Right cardiac atrium (tissue), 5 donors: ENCODE results near the gene SPAG9. TPM values are rescaled to one million over a fixed set of nuclear protein-coding genes. Genes with fewer than 3 reads are reported as not detected.

Experiments used
- ATAC-seq, 2 donors: fragments of 200-7000 bp; cut with Tn5 transposase; one replicate each; pipeline versions ENCODE4 v1.8.0 to v1.9.1; 2020; ENCODE audit warnings: moderate library complexity in 2 of 2, mild to moderate bottlenecking in 1 of 2
- DNase-seq, 3 donors: peaks; one replicate each; pipeline ENCODE4 v3.0.0-alpha.2; 2020
- H3K27ac ChIP-seq: one replicate; pipeline ENCODE4 v1.5.1; 2013; ENCODE audit warnings: mild to moderate bottlenecking, low read length, control low read depth, moderate library complexity
- H3K27me3 ChIP-seq: one replicate; pipeline ENCODE4 v1.6.1; 2013; ENCODE audit not compliant: control insufficient read depth, insufficient read depth
- H3K4me1 ChIP-seq: one replicate; pipeline ENCODE4 v1.6.1; 2013; ENCODE audit warnings: low read length; ENCODE audit not compliant: control insufficient read depth, insufficient read depth
- H3K4me3 ChIP-seq: one replicate; pipeline ENCODE4 v1.5.1; 2013; ENCODE audit warnings: low read length, control low read depth
- H3K9me3 ChIP-seq: one replicate; pipeline ENCODE4 v1.6.1; 2013; ENCODE audit warnings: low read length; ENCODE audit not compliant: control insufficient read depth
- WGBS: extraction: QIAGEN DNeasy Blood & Tissue Kit; methylation state at CpG from one replicate; pipeline ENCODE4 v1.1.7; 2013; 5-methylcytosine and 5-hydroxymethylcytosine counted together
- intact Hi-C, 4 donors: fragments of 100-400 bp; cut with DNase I; formaldehyde crosslinking; loops; one replicate each; pipeline versions ENCODE4 v1.11.0 to v1.14.0; 2022 to 2023
- polyA plus RNA-seq: library from polyadenylated mRNA; stranded (reverse); fragments of 200-250 nt; gene quantifications from one replicate; pipeline ENCODE4 v1.2.3, GENCODE V29; 2013
- total RNA-seq, 4 donors: library from RNA; stranded (reverse); fragmentation: NEBNext Ultra II Directional; extraction: Animal tissue kit (Norgen Biotek cat#: 25700); gene quantifications; one replicate each; pipeline ENCODE4 v1.2.1, GENCODE V29; 2021
- donor health status: healthy with polysubstance abuse.
- donor health status: DM: no; HTN: yes; CAD: no.
- donor health status: DM: no; HTN: no; CAD: no.
- donor health status: DM: no; HTN: yes; CAD: no; lungs with severe emphysema.
- donor health status: DM: yes; HTN: yes; CAD: no.

SPAG9 gene
- total and polyA plus RNA-seq, 5 donors = 19.1 to 81.0 (median 59.0) TPM

DNA sequence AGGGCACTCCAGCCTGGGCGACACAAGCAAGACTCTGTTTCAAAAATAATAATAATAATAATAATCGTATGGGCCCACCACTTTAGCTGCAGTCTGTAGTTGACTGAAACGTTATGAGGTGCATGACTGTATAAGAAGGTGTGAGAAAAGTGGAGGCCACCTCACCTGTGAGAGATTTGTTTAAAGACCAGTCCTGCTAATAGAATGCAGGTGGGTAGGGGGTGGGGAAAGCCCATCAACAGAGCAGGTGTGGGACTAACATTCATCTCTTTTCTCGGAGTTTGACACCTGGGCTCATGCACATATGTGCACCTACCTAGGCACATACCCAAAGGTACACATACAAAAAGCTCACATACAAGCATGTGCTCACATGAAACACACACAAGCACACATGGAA, 186.5 kb downstream of the SPAG9 start:
- peaks cover 3% of the 10 kb centered on the region for H3K4me1 ChIP-seq
- H3K9me3 ChIP-seq = no peaks in the 10 kb centered on the region
- intact Hi-C loops = loop anchor here in 1 of 4 donors (5.0 kb wide), 1 partner anchor 67 kb away; the partner anchor contains the start of gene TOB1
- peak in 1 of 3 donors; percentile 11 for DNase-seq
- no peak overlapping the region for H3K4me3 ChIP-seq
- no peaks in the 10 kb centered on the region for H3K27me3 ChIP-seq
- WGBS = 94% methylated on average over 4 of the region's 4 CpGs
- ATAC-seq = no peak
- H3K27ac ChIP-seq = no peak overlapping the region

DNA sequence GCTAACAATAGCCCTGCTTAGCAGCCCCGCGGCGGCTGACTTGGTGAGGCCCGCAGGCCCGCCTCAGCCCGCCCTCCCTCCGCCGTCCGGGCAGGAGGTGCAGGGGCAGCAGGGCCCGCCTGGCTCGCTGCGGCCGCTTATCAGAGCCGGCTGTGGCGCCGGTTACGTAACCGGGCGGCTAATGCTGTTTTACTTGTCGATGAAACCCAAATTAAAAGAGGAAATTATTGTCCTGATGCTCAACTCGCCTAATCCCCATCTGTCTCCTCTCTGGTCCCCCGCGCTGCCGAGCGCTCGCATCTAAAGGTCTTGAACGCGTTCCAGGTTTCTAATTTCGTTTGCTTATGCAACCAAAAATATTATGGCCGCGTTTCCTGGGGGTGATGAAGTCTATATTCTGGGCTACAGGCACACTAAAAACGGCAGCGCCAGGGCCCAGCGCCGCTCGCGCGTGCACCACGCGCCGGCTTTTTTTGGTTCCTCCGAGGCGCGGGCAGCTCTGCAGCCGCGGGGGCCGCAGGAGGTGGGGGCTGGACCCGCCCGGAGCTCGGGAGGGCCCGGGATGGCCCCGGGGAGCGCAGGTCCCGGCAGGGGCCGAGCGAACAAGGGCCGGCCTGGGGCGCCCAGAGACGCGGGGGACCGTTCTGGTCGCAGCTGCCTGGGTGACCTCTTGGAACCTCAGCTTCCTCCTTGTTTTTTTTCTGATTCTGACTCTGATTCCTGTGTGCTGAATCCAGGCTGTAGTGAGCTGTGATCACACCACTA, 189.3 kb downstream of the SPAG9 start:
- under 1% methylated on average over 62 of the region's 62 CpGs for whole genome bisulfite sequencing
- DNase-seq = peak; percentile 90 to 96 (median 95)
- ATAC-seq = peak; percentile 95 to 96
- H3K9me3 ChIP-seq = no peaks in the 10 kb centered on the region
- peak overlapping the region; percentile 96 for H3K27ac ChIP-seq
- H3K27me3 ChIP-seq = no peaks in the 10 kb centered on the region
- peaks cover 3% of the 10 kb centered on the region for H3K4me1 ChIP-seq
- H3K4me3 ChIP-seq = peak overlapping the region; percentile 38
- intact Hi-C loops = loop anchor here in 1 of 4 donors (5.0 kb wide), 1 partner anchor 64 kb away; the partner anchor contains the start of gene TOB1

DNA sequence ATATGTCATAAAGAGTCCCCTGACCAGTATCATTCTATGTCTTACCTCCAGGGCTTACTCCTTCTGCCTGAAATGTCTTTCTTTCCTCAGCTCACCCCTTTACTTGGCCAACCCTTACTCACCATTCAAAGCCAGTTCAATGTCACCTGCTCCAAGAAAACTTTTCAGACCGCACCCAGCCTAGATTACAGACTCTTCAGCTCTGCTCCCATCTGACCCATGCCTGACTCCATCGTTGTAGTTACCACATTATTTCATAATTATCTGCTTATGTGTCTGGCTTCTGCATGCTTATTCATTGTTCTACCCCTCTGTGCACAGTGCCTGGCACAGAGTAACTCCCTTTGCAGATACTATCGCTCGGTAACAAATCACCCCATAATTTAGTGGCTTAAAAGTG, 192.0 kb downstream of the SPAG9 start:
- intact Hi-C loops = loop anchor here in 1 of 4 donors (10.0 kb wide), 1 partner anchor 54 kb away; no protein-coding TSS in a partner anchor
- ATAC-seq = no peak
- no peak for DNase-seq
- H3K9me3 ChIP-seq = no peaks in the 10 kb centered on the region
- H3K4me3 ChIP-seq = no peak overlapping the region
- H3K27ac ChIP-seq = no peak overlapping the region
- H3K27me3 ChIP-seq = no peaks in the 10 kb centered on the region
- H3K4me1 ChIP-seq = peaks cover 3% of the 10 kb centered on the region
- WGBS = 82% methylated on average over 4 of the region's 4 CpGs

DNA sequence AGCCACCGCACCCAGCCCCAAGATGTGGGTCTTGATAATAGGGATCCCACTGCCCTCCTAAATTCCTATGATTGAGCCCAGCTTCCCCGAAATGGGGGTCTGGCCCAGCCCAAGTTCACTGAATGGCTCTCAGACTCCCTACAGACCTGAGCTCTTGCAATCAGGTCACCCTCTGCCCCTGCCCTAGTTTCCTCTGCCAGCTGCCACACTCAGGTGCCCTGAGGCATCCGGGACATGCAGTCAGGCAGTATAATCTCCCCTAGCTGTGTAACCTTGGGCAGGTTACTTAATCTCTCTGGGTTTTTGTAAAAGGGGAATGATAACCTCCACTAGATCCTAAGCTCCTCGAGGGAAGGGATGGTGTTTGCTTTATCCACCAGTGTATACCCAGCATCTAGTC, 193.4 kb downstream of the SPAG9 start:
- ATAC-seq = no peak
- Histone ChIP-seq H3K9me3 (no peaks in the 10 kb centered on the region), H3K27me3 (no peaks in the 10 kb centered on the region), H3K4me3 (no peak overlapping the region), H3K27ac (no peak overlapping the region), H3K4me1 (peaks cover 2% of the 10 kb centered on the region)
- 94% methylated on average over 4 of the region's 4 CpGs for WGBS
- no peak for DNase-seq
- intact Hi-C loops = loop anchor here in 1 of 4 donors (10.0 kb wide), 1 partner anchor 52 kb away; no protein-coding TSS in a partner anchor

- 93% methylated on average over 7 of the region's 7 CpGs for WGBS
- H3K27ac ChIP-seq = no peak overlapping the region
- DNase-seq = no peak
- H3K4me3 ChIP-seq = no peak overlapping the region
- H3K27me3 ChIP-seq = no peaks in the 10 kb centered on the region
- intact Hi-C loops = loop anchor here in 1 of 4 donors (10.0 kb wide), 1 partner anchor 52 kb away; no protein-coding TSS in a partner anchor
- H3K9me3 ChIP-seq = no peaks in the 10 kb centered on the region
- ATAC-seq = no peak
- no peaks in the 10 kb centered on the region for H3K4me1 ChIP-seq
Measured at GRCh38 chr17:50926523-50926922, 194.1 kb downstream of the SPAG9 start.

DNA sequence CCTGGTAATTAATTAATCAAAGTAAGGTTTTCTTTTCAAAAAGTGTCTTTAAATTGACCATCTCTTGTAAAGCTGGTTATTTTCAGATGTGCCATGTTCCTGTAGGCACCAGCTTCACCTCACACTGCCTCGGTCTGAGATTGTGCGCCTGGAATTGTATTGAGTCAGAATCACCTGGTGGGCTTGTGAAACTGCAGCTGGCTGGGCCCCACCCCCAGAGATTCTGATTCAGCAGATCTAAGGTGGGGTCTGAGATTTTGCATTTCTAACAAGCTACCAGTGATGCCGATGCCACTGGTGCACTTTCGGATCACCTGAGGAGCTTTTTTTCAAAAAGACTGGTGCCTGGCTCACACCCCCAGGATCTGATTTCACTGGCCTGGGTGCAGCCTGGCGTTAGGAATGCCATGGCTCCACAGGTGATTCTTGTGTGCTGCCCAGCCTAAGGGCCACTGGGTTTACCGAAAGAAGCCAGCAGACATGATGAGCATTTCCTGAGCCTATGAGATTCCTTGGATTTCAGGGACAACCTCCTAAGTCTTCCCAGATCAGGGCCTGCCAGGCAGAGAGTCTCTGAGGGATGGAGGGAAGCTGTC, 195.3 kb downstream of the SPAG9 start:
- WGBS = 85% methylated on average over 6 of the region's 6 CpGs
- intact Hi-C loops = loop anchor here in 1 of 4 donors (10.0 kb wide), 1 partner anchor 51 kb away; no protein-coding TSS in a partner anchor
- DNase-seq = no peak

GRCh38 chr17:50924800-50925199, 195.9 kb downstream of the SPAG9 start:
- DNase-seq = no peak
- Histone ChIP-seq H3K27ac (no peak overlapping the region), H3K9me3 (no peaks in the 10 kb centered on the region), H3K4me1 (no peaks in the 10 kb centered on the region), H3K27me3 (no peaks in the 10 kb centered on the region), H3K4me3 (no peak overlapping the region)
- ATAC-seq = no peak
- 82% methylated on average over 3 of the region's 3 CpGs for WGBS
- intact Hi-C loops = loop anchor here in 1 of 4 donors (10.0 kb wide), 1 partner anchor 50 kb away; no protein-coding TSS in a partner anchor

More for the DNA sequence above, 195.3 kb downstream of the SPAG9 start:
- Histone ChIP-seq H3K9me3 (no peaks in the 10 kb centered on the region), H3K27me3 (no peaks in the 10 kb centered on the region), H3K4me1 (no peaks in the 10 kb centered on the region), H3K4me3 (no peak overlapping the region), H3K27ac (no peak overlapping the region)
- no peak for ATAC-seq

- DNase-seq (no peak), ATAC-seq (no peak)
- Histone ChIP-seq H3K4me3 (no peak overlapping the region), H3K27me3 (no peaks in the 10 kb centered on the region), H3K9me3 (no peaks in the 10 kb centered on the region), H3K27ac (no peak overlapping the region), H3K4me1 (no peaks in the 10 kb centered on the region)
- 93% methylated on average over 4 of the region's 4 CpGs for WGBS
- intact Hi-C loops = loop anchor here in 1 of 4 donors (10.0 kb wide), 1 partner anchor 49 kb away; no protein-coding TSS in a partner anchor
Measured at GRCh38 chr17:50924300-50924699, 196.4 kb downstream of the SPAG9 start.

GRCh38 chr17:50923611-50924010, 197.1 kb downstream of the SPAG9 start:
- Histone ChIP-seq H3K27ac (no peak overlapping the region), H3K9me3 (no peaks in the 10 kb centered on the region), H3K4me1 (no peaks in the 10 kb centered on the region), H3K4me3 (no peak overlapping the region), H3K27me3 (no peaks in the 10 kb centered on the region)
- intact Hi-C loops = loop anchor here in 1 of 4 donors (10.0 kb wide), 1 partner anchor 49 kb away; no protein-coding TSS in a partner anchor
- ATAC-seq (no peak), DNase-seq (no peak)
- 68% methylated on average over 2 of the region's 2 CpGs for WGBS

DNA sequence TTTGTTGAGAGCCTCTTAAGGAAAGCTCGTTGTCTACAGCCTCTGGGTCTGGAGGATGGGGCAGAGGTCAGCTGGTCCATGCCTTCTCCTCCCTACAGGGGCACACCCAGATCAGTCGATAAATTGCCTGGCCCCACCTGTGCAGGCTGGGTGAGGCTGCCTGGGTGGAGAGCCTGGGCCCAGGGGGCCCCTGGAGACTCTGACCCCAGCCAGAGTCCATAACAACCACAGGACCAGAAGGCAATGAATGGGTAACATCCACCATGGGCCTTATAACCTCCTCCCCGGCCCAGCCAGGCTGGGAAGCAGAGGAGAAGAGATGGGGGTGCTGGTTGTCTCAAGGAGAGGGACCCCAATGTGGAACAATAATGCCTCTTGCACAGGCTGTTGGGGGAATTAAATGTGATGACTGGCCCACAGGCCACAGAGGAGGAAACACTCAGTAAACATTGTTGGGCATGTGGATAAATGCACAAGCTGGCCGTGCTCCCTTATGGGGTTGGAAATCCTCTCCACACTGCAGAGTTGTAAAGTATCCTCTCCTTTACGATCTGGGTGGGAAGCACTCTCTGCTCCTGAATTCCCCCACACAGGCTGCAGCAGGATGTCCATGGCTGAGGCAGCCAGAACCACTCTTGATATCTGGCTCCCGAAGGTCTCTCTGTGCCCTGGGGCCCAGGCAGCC, 197.8 kb downstream of the SPAG9 start:
- Histone ChIP-seq H3K4me3 (no peak overlapping the region), H3K4me1 (peaks cover 4% of the 10 kb centered on the region), H3K27me3 (no peaks in the 10 kb centered on the region), H3K9me3 (no peaks in the 10 kb centered on the region), H3K27ac (no peak overlapping the region)
- intact Hi-C loops = loop anchor here in 1 of 4 donors (10.0 kb wide), 1 partner anchor 48 kb away; no protein-coding TSS in a partner anchor
- ATAC-seq = no peak
- DNase-seq = no peak
- 76% methylated on average over 6 of the region's 6 CpGs for WGBS
